HFFc6 (cell line): ENCODE results near the gene ARID3B. TPM values are rescaled to one million over a fixed set of nuclear protein-coding genes. Genes with fewer than 3 reads are reported as not detected.
"Not testable (repeated sequence)": the region's sequence is repeated elsewhere in the genome, so short reads cannot be mapped to it uniquely, and the experiment has no call there.

Experiments
- DNase-seq: peaks from one replicate; pipeline ENCODE4 v3.0.0-alpha.2; 2018
- H3K27ac Mint-ChIP-seq: 2 replicates; pipeline ENCODE4 v1.8.0; 2020; ENCODE audit warnings: mild to moderate bottlenecking, mixed read lengths
- H3K27me3 Mint-ChIP-seq: 2 replicates; pipeline ENCODE4 v1.8.0; 2021; ENCODE audit warnings: mild to moderate bottlenecking, moderate library complexity, mixed read lengths; ENCODE audit not compliant: insufficient read depth
- H3K36me3 Mint-ChIP-seq: 2 replicates; pipeline ENCODE4 v1.8.0; 2021; ENCODE audit warnings: low read depth, mixed read lengths
- H3K4me1 Mint-ChIP-seq: 2 replicates; pipeline ENCODE4 v1.8.0; 2020; ENCODE audit warnings: low read depth, mixed read lengths
- H3K4me3 Mint-ChIP-seq: 2 replicates; pipeline ENCODE4 v1.8.0; 2020; ENCODE audit warnings: mild to moderate bottlenecking, moderate library complexity, mixed read lengths
- H3K9me3 Mint-ChIP-seq: 2 replicates; pipeline ENCODE4 v1.8.0; 2020; ENCODE audit warnings: mild to moderate bottlenecking, mixed read lengths
- CTCF ChIP-seq: fragments of 200-600 bp; sonication (generic); IDR thresholded peaks from 2 replicates; pipeline ENCODE4 v1.5.0; 2021; ENCODE audit warnings: antibody characterized with exemption, mild to moderate bottlenecking
- total RNA-seq, 6 experiments: library from RNA; stranded (reverse); fragmentation: NEBNext Ultra II Directional; extraction: Animal tissue kit (Norgen Biotek cat#: 25700); gene quantifications; 2 replicates in 1 of 6; 3 replicates in 5 of 6; pipeline ENCODE4 v1.2.3, GENCODE V29; 2021

The ARID3B gene
- total RNA-seq, 6 experiments from 2014 or later: 1.2 to 2.1 (median 1.6) TPM

GRCh38 chr15:74594455-74594854 is 53.4 kb downstream of the ARID3B start:
- TF ChIP-seq CTCF: no peak
- Mint-ChIP-seq H3K9me3 (no peaks in the 10 kb centered on the region), H3K27ac (no peak overlapping the region), H3K4me3 (no peak overlapping the region), H3K27me3 (no peaks in the 10 kb centered on the region), H3K36me3 (no peaks in the 10 kb centered on the region; the same call in 1 of the 2 replicates), H3K4me1 (peaks cover 23% of the 10 kb centered on the region)
- DNase-seq: no peak

GRCh38 chr15:74595271-74595670 is 54.3 kb downstream of the ARID3B start:
- Mint-ChIP-seq H3K9me3 (no peaks in the 10 kb centered on the region), H3K4me1 (peaks cover 20% of the 10 kb centered on the region), H3K4me3 (no peak overlapping the region), H3K27me3 (no peaks in the 10 kb centered on the region), H3K27ac (no peak overlapping the region), H3K36me3 (no peaks in the 10 kb centered on the region; the same call in 1 of the 2 replicates)
- TF ChIP-seq CTCF: no peak
- no peak for DNase-seq

DNA sequence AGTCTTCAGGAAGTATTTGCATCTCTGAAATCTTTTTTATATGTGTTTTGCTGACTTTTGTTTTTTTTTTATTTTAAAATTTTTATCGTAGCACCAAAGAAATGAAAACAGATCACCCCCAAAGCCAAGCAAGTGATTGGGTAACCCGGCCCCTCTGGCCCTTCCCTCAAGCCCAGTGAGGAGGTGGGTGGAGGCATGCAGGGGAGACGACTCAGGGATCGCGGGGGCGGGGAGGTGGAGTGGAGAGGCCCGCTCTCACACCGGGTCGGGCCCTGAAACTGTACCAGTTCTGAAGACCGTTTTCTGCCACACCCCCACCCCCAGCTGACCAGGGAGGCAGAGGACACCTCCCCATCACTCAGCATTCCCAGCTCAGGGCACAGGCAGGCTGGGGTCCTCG is 55.7 kb downstream of the ARID3B start:
- H3K27me3 Mint-ChIP-seq, H3K27ac Mint-ChIP-seq, H3K4me3 Mint-ChIP-seq, H3K36me3 Mint-ChIP-seq, H3K9me3 Mint-ChIP-seq, DNase-seq: not testable (repeated sequence)
- H3K4me1 Mint-ChIP-seq: peaks cover 20% of the 10 kb centered on the region

- H3K4me3 Mint-ChIP-seq, H3K36me3 Mint-ChIP-seq, H3K27ac Mint-ChIP-seq, H3K9me3 Mint-ChIP-seq, H3K27me3 Mint-ChIP-seq, DNase-seq: not testable (repeated sequence)
- H3K4me1 Mint-ChIP-seq: peaks cover 20% of the 10 kb centered on the region
Observed at GRCh38 chr15:74597146-74597705, 56.2 kb downstream of the ARID3B start.

GRCh38 chr15:74598126-74598842 is 57.3 kb downstream of the ARID3B start:
- peak overlapping the region; percentile 90 for H3K27ac Mint-ChIP-seq
- peak; percentile 81 for DNase-seq
- H3K4me3 Mint-ChIP-seq: peak overlapping the region; percentile 95
- TF ChIP-seq CTCF: no peak
- no peaks in the 10 kb centered on the region for H3K27me3 Mint-ChIP-seq
- H3K4me1 Mint-ChIP-seq: peaks cover 20% of the 10 kb centered on the region
- no peaks in the 10 kb centered on the region for H3K9me3 Mint-ChIP-seq
- H3K36me3 Mint-ChIP-seq: no peaks in the 10 kb centered on the region; the same call in 1 of the 2 replicates

- H3K4me3 Mint-ChIP-seq: peak overlapping the region; percentile 95
- H3K27me3 Mint-ChIP-seq: no peaks in the 10 kb centered on the region
- H3K4me1 Mint-ChIP-seq: peaks cover 20% of the 10 kb centered on the region
- DNase-seq: no peak
- TF ChIP-seq CTCF: no peak
- no peak overlapping the region for H3K27ac Mint-ChIP-seq
- H3K36me3 Mint-ChIP-seq: no peaks in the 10 kb centered on the region
- no peaks in the 10 kb centered on the region for H3K9me3 Mint-ChIP-seq
Observed at GRCh38 chr15:74599156-74599555, 58.1 kb downstream of the ARID3B start.
